GM21528 (cell line): ENCODE measurements around the gene UST.
"Not testable (repeated sequence)": the region's sequence is repeated elsewhere in the genome, so short reads cannot be mapped to it uniquely, and the experiment has no call there.

Experiments
- ATAC-seq: cut with Tn5 transposase; IDR thresholded peaks from one replicate; pipeline ENCODE4 v1.9.1; 2021; ENCODE audit warnings: mild to moderate bottlenecking, moderate library complexity; ENCODE audit not compliant: unreplicated experiment, low FRiP score

UST gene

GRCh38 chr6:148830614-148831013 is 83.8 kb downstream of the UST start:
- no peak for ATAC-seq

- no peak for ATAC-seq
These were observed 84.2 kb downstream of the UST start for GRCh38 chr6:148831064-148831463.

DNA sequence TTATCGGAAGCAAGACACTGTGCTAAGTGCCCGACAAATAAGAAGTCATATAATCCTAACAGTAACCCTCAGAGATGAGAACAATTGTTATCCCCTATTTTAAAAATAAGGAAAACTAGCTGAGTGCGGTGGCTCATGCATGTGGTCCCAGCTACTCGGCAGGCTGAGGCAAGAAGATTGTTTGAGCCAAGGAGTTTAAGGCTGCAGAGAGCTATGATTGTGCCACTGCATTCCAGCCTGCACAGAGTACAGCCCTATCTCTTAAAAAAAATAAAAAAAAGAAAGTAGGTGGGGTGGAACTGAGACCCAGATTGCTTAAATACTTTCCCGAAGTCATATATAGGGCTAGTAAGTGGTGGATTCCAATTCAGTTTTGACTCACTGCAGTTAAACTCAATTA is 84.7 kb downstream of the UST start:
- no peak for ATAC-seq

DNA sequence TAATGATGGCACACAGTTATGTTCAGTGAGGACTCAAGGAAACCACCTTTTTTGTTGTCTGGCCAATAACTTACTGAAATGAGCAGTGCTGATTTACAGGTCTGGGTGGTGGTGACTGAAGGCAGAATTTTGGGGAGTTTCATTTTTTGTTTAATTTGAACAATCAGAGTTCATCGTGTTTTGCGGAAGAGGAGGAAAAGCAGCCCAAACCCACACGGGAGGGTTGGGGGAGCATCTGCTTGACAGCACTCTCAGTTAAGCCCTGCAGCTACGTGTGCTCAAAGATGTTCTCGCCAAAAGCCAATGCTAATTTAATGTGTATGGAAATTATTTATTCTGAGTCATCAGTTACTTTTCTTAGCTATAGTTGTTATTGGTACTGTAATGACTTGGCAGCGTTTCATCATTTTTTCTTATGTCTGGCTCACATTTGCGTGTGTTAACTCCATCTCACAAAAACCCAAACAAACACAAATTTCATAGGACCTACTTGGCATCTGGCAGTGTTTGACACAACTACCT is 89.2 kb downstream of the UST start:
- ATAC-seq: no peak

DNA sequence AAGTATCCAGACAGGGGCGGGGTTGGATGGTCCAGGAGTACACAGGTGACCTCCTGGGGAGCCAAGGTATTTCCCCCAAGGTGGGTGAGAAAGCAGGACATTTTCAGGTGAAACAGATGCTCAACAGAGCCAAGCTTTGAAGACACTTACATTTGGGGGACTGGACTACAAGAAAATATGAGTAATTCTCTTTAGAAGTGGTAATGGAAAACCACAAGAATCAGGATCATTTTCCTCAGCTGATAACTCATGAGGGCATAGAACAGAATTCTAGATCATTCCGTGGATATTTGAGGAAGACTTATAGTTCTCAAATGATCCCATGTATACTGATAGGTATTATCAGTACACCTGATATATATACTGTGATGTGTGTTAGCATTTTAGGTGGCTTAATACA is 89.9 kb downstream of the UST start:
- ATAC-seq: no peak

DNA sequence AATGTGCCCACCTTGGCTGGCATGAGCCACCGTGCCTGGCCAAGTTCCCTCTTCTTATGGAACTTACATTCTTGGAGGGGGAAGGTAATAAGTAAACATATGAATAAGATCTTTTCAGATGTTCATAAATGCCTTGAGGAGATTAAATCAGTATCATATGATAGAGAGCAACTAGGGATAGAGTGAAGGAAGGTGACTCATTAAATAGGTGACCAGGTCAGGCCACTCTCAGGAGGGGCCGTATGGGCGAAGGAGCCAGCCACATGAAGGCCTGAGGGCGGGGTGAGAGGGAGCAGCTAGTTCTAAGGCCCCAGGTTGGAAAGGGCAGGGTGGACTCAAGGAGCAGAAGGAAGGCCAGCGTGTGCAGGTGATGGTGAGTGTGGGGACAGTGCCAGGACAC is 91.1 kb downstream of the UST start:
- no peak for ATAC-seq

GRCh38 chr6:148839044-148839443 is 92.2 kb downstream of the UST start:
- no peak for ATAC-seq

DNA sequence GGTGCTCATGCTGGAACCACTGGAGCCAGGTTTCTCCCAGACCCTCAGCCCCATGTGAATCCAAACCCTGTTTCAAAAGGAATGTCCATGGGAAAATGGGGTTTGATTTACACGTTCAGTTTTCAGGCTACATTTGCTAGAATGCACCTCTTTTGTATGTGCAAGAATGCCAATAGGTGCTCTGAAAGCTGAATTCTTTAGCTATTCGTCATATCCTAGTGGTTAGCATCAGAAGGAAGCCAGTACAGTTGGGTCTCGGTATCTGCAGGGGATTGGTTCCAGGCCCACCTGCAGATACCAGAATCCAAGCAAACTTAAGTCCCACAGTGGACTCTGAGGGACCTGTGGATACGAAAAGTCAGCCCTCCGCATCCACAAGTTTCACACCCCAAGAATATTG is 93.4 kb downstream of the UST start:
- no peak for ATAC-seq

DNA sequence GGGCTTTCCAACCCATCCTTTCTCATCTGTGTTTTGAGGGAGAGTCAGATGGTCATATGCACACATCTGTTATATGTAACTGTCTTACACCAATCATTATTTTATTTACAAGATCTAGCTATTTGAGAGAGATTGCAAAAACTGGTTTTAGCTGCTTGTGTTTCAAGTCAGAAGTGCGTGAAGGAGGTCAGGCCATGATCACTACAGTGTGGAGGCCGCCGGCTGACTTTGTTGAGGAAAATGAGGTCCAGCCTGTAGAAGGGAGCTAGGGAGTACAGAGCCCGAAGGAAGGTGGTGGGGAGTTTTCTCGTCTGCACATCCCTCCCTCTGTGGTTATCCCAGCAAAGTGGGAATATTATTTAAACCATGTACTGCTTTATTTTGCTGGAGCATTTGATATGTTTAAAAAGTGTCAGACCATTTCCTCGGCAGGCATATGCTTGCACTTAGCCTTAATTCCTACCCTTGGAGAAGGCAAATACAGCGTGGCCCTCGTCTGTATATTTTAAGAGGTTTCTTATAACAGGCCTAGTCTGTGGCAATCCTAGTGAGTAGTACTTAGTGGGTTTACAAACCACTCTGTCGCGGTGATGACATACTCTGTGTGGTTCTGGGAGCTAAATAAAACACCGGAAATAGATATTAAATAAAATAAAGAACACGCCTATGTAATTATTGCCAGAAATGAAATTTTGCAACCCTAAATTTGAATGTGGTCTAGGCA is 95.6 kb downstream of the UST start:
- no peak for ATAC-seq

DNA sequence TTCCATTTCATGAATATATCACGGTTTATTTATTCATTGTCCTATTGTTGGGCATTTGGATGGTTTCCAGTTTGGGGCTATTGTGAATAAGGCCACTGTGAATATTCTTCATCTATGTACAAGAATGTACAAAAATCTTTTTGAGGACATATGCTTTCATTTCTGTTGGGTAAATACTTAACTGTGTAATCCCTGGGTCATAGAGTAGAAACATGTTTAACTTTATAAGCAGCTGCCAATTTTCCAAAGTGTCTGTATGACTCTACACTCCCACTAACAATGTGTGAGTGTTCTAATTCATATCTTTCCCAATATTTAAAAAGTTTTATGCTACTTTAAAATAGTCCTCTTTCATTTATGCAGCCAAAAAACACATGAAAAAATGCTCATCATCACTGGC is 98.6 kb downstream of the UST start:
- no peak for ATAC-seq

GRCh38 chr6:148846778-148847761 is 100.2 kb downstream of the UST start:
- ATAC-seq: no peak

- no peak for ATAC-seq
These were observed 102.1 kb downstream of the UST start for GRCh38 chr6:148848915-148849314.

DNA sequence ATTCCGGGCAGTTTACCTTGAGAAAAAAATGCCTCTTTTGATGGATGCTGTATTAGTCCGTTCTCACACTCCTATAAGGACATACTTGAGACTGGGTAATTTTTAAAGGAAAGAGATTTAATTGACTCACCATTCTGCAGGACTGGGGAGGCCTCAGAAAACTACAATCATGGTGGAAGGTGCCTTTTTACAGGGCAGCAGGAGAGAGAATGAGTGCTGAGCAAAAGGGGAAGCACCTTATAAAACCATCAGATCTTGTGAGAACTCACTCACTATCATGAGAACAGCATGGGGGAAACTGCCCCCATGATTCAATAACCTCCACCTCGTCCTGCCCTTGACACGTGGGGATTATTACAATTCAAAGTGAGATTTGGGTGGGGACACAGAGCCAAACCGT is 102.6 kb downstream of the UST start:
- ATAC-seq: not testable (repeated sequence)

DNA sequence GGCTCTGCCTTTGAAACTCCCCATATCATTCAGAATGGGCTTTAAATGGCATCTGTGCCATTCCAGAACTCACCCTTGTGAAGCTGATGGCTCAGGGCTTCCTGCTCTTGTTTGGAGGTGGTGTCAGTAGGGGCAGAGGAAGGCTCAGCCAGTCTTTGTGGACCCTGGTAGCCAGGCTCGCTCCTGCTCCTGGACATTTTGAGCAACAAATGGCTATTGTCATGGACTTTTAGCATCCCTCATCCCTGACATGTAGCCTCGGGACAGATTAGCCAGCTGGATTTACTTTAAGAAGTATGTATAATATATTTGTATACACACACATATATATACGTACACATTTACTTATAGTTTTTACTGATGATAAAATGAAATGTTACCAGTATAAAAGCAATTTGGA is 104.1 kb downstream of the UST start:
- no peak for ATAC-seq

- ATAC-seq: no peak
These were observed 105.1 kb downstream of the UST start for GRCh38 chr6:148851683-148852556.

DNA sequence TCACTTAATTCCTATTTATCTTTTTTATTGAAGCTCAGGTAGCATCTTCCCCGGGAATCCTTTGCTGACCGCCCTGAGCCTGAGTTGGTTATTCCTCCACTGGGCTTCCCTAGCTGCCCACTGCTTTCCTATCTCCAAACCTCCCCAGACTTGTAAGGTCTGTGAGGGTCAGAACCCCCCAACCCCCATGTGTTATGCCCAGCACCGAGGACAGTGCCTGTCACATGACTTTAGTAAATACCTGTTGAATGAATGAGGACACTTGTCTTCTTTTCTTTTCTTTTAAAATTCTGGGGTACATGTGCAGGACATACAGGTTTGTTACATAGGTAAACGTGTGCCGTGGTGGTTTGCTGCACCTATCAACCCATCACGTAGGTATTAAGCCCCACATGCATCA is 105.9 kb downstream of the UST start:
- ATAC-seq: no peak

GRCh38 chr6:148853113-148853512 is 106.3 kb downstream of the UST start:
- ATAC-seq: not testable (repeated sequence)

DNA sequence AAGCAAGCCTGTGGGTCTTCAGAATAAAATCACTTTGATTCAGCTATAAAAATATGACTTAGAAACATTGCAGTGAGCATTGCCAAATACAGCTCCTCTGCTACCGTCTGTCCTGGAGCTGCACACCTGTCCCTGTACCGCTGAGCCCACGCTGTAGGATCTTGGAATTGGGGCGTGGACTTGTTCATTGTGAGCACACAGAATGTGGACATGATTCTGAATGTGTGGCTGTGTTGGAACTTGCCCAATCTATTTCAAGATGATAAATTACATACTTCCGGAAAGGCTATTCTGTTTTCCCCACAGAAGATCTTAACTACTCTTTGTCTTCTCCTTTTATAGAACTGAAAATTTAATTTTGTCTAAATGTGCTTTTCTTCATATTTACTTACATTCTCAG is 107.3 kb downstream of the UST start:
- no peak for ATAC-seq

DNA sequence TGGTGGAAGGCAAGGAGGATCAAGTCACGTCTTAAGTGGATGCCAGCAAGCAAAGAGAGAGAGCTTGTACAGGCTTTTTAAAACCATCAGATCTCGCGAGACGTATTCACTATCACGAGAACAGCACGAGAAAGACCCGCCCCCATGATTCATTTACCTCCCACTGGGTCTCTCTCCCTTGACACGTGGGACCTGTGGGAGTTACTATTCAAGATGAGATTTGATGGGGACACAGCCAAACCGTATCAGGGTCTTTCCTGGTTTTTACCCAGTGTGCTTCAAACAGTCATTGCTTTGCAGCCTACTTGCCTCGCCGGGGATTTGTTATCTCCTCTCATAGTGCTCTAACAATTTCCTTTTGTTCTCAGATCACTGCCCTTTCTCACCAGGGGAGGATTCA is 108.2 kb downstream of the UST start:
- no peak for ATAC-seq

- no peak for ATAC-seq
These were observed 108.9 kb downstream of the UST start for GRCh38 chr6:148855744-148856143.
